ENCODE results near the gene CDADC1.

Gene CDADC1

GRCh38 chr13:49247643-49248621, at the start of gene CDADC1:
TSS of gene CDADC1 (plus strand) at chr13:49247925. CDS start at chr13:49248038, 113 bp downstream.
- DNase-seq: peak; percentile 94

- no peak for DNase-seq
Measured at GRCh38 chr13:49206641-49207040, 41.1 kb upstream of the CDADC1 start.

DNA sequence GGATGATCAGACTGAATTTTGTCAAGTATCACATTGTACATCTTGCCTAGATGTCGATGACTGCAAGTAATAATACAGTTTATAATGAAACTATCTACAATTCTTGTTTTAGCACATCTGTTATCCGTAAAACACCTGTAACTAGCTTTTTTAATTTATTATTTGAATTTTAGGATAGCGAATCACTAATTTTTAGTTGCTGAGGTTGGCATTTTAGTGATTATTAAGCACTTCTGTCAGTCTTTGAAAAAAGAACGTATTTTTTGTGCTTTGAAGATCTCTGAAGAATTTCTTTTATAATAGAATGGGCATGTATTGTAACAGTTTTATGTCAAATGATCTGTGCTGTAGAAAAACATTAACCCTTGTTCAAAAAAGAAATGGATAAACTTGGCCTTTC, 39.1 kb upstream of the CDADC1 start:
- no peak for DNase-seq

- no peak for DNase-seq
Measured at GRCh38 chr13:49210114-49210513, 37.6 kb upstream of the CDADC1 start.

DNA sequence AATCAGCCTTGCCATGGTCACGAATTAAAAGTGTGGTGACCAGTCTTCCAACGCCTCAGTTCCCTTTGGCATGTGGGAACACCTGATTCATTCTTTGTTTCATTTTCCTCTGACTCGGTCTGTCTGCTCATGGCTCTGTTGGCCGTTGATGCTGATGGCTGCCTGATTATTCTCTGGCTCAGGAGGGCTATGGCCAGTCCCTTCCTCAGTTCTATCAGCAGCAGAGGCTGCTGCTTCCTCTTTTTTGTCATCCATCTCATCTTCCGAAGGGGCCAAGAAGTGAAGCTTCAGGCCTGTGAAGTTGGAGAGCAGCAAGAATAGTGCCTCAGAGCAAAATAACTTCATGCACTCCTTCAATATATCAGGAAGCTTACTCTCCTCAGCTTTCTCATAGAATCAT, 37.1 kb upstream of the CDADC1 start:
- DNase-seq: no peak

- DNase-seq: no peak
Measured at GRCh38 chr13:49213539-49213938, 34.2 kb upstream of the CDADC1 start.

- DNase-seq: no peak
Measured at GRCh38 chr13:49213997-49214916, 33.5 kb upstream of the CDADC1 start.

DNA sequence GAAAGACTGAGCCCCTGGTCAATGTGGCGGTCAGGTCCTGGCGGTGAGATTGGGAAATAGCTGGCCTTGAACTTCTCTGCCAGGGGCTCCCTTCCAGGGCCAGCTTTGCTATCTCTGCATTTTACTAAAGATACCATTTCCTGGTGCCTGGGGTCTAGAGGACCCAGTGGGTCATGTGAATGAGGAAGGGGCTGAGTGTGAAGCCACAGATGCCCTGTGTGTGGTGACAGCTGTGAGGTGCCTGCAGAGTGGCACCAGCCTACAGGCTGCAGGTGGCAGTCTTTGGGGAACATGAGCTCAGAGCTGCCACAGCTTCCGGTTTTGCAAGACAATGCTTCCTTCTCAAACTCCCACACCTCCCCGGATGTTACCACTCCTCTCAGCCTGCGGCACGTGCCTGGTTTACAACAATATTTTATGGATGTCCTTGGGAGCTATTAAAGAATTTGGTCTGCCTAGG, 32.8 kb upstream of the CDADC1 start:
- no peak for DNase-seq

GRCh38 chr13:49216334-49216733, 31.4 kb upstream of the CDADC1 start:
- no peak for DNase-seq

- no peak for DNase-seq
Measured at GRCh38 chr13:49217962-49218492, 29.7 kb upstream of the CDADC1 start.

DNA sequence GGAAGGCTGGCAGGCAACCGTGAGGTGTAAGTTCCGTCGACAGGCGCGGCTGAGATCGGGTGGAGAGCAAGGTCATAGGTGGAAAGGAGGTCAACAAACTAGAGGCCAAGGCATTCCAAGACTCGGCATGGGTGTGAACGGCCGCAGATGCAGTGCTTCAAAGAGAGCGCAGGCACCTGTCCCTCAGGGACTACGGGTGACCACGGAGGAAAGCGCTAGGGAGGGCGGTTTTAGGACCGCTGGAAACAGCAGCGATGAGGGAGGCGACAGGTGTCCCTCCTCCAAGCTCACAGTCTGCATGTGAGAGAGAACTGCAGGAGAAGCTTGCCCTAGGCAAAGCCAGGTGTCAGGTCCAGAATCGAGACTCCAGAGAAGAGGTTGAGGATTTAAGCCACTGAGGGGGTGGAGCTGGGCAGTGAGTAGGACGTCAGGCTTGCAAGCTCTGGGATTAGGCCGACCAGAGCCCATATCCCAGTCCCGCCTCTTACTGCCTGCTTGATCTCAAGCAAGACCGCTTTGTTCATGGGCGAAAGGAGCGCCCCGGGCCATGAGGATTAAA, 29.2 kb upstream of the CDADC1 start:
- no peak for DNase-seq

DNA sequence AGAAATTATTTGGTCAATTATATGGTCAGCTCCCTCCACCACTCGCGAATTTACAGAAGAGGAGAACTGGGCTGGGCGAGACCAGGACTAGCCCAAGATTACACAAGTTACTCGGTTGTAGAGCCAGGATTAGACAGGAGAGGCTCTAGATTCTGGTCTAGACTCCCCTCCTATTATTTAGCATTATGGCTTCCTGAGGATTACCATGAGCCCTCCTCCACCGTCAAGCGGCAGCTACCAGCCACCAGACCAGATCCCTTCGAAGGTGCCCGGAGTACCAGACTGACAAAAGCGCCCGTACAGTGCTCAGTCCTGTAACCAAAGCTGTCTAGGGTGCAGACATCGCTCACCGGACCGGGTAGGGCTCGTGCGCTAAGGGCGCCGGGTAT, 28.1 kb upstream of the CDADC1 start:
- DNase-seq: no peak

DNA sequence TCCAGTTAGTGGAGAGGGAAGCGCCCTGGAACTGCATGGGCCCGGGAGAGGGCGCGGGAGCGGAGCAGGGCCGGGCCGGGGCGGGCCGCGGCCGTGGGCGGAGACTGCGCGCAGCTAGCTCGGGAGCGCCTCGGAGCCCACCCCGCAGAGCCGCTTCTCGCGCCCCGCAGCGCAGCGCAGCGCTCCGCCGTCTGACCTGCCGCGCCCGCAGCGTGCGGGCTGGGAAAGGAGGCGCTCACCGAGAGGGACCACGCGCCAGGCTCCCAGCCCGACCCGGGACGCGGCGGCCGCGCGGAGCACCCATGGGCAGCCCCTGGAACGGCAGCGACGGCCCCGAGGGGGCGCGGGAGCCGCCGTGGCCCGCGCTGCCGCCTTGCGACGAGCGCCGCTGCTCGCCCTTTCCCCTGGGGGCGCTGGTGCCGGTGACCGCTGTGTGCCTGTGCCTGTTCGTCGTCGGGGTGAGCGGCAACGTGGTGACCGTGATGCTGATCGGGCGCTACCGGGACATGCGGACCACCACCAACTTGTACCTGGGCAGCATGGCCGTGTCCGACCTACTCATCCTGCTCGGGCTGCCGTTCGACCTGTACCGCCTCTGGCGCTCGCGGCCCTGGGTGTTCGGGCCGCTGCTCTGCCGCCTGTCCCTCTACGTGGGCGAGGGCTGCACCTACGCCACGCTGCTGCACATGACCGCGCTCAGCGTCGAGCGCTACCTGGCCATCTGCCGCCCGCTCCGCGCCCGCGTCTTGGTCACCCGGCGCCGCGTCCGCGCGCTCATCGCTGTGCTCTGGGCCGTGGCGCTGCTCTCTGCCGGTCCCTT, 27.5 kb upstream of the CDADC1 start, which contains the start of gene MLNR:
Gene MLNR, plus strand, starts transcription at position 303 of the 820 bp plus-strand sequence. Its CDS starts 0 bp downstream, at position 303.
- peak; percentile 37 for DNase-seq

DNA sequence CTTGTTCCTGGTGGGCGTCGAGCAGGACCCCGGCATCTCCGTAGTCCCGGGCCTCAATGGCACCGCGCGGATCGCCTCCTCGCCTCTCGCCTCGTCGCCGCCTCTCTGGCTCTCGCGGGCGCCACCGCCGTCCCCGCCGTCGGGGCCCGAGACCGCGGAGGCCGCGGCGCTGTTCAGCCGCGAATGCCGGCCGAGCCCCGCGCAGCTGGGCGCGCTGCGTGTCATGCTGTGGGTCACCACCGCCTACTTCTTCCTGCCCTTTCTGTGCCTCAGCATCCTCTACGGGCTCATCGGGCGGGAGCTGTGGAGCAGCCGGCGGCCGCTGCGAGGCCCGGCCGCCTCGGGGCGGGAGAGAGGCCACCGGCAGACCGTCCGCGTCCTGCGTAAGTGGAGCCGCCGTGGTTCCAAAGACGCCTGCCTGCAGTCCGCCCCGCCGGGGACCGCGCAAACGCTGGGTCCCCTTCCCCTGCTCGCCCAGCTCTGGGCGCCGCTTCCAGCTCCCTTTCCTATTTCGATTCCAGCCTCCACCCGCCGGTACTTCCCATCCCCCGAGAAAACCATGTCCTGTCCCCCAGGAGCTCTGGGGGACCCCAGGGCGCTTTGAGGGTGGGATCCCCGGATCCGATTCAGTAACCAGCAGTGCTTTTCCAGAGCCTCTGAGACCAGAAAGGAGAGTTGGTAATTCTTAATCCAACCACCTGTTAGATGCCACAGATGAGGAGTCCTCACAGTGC, 26.7 kb upstream of the CDADC1 start:
- DNase-seq: no peak

GRCh38 chr13:49221590-49221965, 26.1 kb upstream of the CDADC1 start:
- DNase-seq: no peak

DNA sequence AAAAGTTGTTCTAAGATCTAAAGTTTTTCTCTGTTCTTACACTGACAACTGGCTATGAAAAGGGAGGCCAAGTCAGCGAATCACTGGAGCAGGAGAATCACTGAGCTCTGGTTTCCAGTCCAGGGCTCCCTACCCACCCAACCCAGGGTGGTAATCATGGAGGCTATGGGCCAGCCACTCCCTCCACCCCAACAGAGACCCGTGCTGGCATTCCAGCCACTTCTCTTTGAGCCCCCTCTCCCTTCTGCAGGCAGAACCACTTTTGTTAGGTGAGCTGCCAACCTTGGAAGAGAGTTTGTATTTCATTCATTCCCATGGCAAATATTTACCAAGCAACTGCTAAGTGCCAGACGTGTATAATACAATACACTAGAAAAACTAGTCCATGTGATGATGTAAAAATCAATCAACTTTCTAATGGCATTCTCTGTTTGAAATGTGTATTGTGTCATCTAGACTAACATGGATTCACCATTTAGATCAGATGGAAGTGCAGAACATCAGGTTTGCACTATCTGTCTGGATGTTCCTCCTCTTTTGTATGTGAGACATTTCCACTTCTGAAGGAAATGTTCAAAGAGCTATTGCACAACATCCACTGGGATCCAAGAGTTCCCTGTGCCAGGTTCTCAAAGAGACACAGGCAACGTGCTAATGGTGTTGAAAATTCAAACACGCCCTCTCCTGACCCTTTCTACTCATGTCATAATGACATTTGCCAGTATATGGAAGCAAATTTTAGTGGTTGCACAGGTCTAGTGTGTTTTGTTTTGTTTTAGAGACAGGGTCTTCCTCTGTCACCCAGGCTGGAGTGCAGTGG, 22.3 kb upstream of the CDADC1 start:
- no peak for DNase-seq

GRCh38 chr13:49226613-49227012, 21.1 kb upstream of the CDADC1 start:
- no peak for DNase-seq

GRCh38 chr13:49234741-49235140, 13.0 kb upstream of the CDADC1 start:
- DNase-seq: no peak

GRCh38 chr13:49235856-49236431, 11.8 kb upstream of the CDADC1 start:
- DNase-seq: no peak

DNA sequence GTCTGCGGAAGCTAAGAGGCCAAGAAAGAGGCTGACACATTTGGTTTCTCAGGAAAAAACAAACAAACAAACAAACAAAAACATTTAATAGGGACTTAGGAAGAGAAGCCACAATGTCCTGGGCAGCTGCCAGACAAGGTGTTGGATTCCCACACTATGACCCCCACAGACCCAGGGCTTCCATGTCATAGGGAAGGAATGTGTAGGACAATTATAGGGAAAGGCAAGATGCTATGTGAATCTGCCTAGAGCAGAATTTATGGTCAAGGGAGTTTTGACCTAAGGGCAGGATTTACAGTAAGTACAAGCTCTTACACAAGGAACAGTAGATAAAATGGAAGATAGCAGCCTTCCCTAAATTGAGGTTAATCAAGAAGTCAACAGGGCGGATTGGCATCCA, 9.1 kb upstream of the CDADC1 start:
- no peak for DNase-seq
